KOPT-K1 (cell line): ENCODE measurements around the gene KRT73.

Experiments
- H3K27ac ChIP-seq: fragments of 200-600 bp; sonication (generic); 2 replicates; pipeline ENCODE4 v1.5.1; 2016; ENCODE audit warnings: antibody characterized with exemption, mild to moderate bottlenecking, low read depth, low read length; ENCODE audit not compliant: poor library complexity, severe bottlenecking
- H3K36me3 ChIP-seq: fragments of 200-600 bp; sonication (generic); 2 replicates; pipeline ENCODE4 v1.5.1; 2017; ENCODE audit warnings: antibody characterized with exemption, mild to moderate bottlenecking, low read length, moderate library complexity; ENCODE audit not compliant: insufficient read depth
- H3K9me3 ChIP-seq: fragments of 200-600 bp; sonication (generic); 2 replicates; pipeline ENCODE4 v1.5.1; 2017; ENCODE audit warnings: antibody characterized with exemption, low read length, mild to moderate bottlenecking; ENCODE audit not compliant: insufficient read depth, poor library complexity, severe bottlenecking

Gene KRT73

GRCh38 chr12:52616680-52617402, 1.5 kb downstream of the KRT73 start:
- Histone ChIP-seq H3K9me3 (no peaks in the 10 kb centered on the region), H3K36me3 (no peaks in the 10 kb centered on the region), H3K27ac (no peak overlapping the region)

DNA sequence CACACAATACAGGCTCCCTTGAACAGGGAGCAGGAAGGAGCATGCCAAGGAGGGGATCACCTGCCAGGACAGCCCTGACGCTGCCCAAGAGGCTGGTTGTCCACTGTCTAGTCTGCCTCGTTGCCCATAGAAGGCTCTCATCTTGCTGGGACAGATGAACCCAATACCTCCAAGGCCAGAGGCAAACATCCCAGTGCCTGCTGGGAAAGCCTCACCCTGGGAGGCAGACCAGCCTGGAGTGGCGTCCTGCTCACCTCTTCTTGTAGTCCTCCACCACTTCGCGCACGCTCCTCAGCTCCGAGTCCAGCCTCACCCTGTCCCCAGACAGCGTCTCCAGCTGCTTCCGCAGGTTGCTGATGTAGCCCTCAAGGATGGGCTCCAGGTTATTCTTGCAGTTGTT, 2.4 kb downstream of the KRT73 start:
- Histone ChIP-seq H3K36me3 (no peaks in the 10 kb centered on the region), H3K27ac (no peak overlapping the region), H3K9me3 (no peaks in the 10 kb centered on the region)

DNA sequence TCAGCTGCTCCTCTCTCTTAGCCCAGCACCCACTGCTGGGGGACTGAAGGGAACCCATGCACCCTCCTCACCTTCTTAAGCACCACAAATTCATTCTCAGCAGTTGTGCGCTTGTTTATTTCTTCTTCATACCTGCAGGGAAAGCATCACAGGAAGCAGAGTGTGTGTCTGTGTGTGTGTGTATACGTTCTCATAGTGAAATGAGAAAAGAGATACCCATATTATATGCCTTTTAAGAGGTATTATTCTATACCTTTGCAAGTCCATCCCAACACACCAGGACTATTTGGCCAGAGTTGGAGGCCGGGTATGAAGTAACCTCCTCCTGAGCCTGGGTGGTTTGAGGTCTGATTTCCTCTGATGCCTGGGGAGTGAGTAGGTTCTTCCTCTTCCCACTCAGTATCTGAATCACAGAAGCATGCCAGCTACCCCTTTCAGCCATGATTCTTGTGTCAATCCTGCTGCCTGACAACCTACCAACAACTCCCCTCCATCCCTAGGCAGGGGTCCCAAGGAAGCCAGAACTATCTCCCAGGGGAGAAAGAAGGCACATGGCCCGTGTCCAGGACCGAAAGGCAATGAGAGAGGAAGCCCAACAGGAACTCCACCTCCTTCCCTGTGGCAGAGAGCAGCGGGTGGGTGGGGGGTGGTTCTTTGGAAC, 3.0 kb downstream of the KRT73 start:
- H3K36me3 ChIP-seq, result no peaks in the 10 kb centered on the region
- H3K9me3 ChIP-seq, result no peaks in the 10 kb centered on the region
- no peak overlapping the region for H3K27ac ChIP-seq

DNA sequence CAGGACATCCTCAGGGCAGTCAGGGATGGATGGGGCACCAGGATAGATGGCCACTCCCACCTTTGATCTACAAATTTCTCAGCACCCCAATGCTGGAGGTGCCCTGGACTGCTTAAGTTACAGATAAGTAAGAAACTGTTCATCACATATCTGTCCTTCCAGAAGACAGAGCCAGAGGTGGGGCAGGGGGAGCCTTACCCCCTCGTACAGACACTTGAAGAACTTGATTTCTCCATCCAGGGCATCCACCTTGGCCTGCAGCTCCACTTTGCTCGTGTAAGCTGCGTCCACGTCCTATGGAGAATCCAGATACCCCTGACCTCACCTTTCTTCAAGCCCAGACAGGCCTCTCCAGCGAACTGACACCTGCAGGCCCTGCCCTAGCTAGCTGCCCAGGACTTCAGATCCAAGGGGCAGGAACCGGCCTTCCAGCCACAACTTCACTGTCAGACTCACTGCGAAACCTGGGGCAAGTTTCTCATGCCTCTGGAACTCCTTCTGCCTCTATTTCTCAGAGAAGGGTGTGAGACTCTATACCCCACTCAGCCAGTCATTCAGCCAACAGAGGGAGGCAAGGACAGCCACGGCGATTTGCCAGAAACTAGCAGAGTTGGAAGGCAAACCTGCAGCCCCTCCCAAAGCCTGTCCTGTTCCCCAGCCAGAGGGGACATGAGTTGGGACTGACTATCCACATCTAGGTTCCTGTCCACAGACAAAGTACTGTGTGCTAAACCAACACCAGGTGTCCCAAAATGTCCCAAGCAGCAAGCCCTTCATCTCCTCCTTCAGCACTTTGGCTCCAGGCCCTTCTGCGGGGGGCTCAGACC, 3.8 kb downstream of the KRT73 start:
- Histone ChIP-seq H3K9me3 (no peaks in the 10 kb centered on the region), H3K36me3 (no peaks in the 10 kb centered on the region), H3K27ac (no peak overlapping the region)

GRCh38 chr12:52613384-52614030, 4.9 kb downstream of the KRT73 start:
- no peak overlapping the region for H3K27ac ChIP-seq
- no peaks in the 10 kb centered on the region for H3K36me3 ChIP-seq
- no peaks in the 10 kb centered on the region for H3K9me3 ChIP-seq

DNA sequence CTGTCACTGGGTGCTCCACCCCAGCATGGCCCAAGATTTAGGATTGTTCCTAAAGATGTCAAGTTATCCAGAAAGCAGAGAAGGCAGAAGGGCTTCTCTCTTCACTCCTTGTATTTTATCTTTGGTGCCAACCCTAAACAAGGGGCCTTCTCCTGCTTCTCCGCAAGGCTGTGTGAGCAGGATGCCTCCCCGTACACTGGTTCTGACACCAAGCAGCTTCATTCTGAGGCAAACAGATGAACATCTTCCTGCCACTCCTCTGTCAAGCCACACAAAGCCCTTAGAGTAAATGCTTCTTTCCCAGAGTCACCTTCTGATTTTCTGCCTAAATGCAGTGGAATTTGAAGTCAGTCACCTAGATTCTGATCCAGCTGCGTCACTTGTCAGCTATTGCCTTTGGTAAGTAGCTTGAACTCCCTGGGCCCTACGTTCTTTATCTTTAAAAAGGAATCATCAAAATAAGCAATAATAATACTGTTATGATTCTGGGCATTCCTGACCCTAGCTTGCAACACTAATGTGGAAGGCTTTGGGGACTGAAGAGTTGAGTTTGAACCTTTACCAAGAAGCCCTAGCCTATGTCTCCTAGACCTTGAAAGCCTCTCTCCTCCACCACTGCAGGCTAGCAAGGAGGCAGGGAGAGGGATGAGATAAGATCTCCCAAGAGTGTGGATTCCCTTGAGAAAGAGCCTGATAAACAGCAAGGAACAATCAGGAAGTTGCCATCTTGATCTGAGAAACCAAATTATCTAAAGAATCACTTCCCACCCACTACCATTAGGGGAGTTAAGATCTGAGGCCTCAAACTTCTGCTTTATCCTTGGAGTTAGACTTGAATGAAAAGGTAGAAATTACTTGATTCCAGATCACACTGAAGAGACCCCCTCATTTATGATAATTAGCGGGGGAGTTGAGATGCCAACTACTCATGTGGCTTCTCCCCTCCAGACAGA, 5.7 kb downstream of the KRT73 start:
- Histone ChIP-seq H3K9me3 (no peaks in the 10 kb centered on the region), H3K36me3 (no peaks in the 10 kb centered on the region), H3K27ac (no peak overlapping the region)

GRCh38 chr12:52611080-52611468, 7.3 kb downstream of the KRT73 start:
- no peaks in the 10 kb centered on the region for H3K36me3 ChIP-seq

GRCh38 chr12:52608826-52609630, 9.3 kb downstream of the KRT73 start:
- Histone ChIP-seq H3K9me3 (no peaks in the 10 kb centered on the region), H3K27ac (no peak overlapping the region), H3K36me3 (no peaks in the 10 kb centered on the region)

More at GRCh38 chr12:52611080-52611468, 7.3 kb downstream of the KRT73 start:
- H3K27ac ChIP-seq, result no peak overlapping the region
- no peaks in the 10 kb centered on the region for H3K9me3 ChIP-seq

DNA sequence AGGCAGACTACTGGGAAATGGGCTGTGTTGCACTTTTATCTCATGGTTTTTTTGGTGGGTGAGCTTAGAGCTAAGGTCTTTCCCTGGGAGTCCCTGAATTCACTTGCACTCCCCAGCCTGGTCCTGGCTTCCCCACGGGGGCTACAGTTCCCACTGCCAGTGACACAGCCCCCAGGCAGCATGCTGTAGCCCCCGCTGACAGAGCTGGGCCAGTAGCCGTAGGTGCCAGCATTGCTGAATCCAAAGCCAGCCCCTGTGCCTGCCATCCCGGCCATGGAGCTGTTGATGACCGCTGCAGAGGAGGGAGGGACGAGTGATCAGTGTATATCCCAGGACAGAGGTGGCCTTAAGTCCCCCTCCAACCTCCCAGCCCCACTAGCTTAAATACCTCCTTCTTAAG, 10.2 kb downstream of the KRT73 start:
- Histone ChIP-seq H3K9me3 (no peaks in the 10 kb centered on the region), H3K27ac (no peak overlapping the region), H3K36me3 (no peaks in the 10 kb centered on the region)

DNA sequence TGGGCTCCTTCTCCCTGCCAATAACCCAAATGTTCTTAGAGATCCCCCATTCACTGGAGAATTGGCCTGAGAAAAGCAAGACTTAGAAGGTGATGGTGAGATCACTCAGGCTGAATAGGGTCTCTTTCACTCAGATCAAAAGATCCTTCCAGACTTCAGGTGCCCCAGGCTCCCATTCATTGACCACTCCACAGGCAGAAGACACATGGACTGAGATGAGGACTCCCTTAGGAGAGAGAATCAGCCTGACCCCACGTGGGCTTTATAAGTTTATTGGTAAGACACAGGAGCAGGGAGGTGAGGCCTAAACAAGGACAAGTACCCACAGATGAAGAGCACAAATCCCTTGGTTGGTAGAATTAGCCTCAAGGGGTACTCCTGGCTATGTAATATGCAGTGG, 11.0 kb downstream of the KRT73 start:
- no peaks in the 10 kb centered on the region for H3K9me3 ChIP-seq

GRCh38 chr12:52606581-52607218, 11.7 kb downstream of the KRT73 start:
- no peaks in the 10 kb centered on the region for H3K9me3 ChIP-seq
- H3K27ac ChIP-seq, result no peak overlapping the region
- H3K36me3 ChIP-seq, result no peaks in the 10 kb centered on the region

More for the DNA sequence above, 11.0 kb downstream of the KRT73 start:
- no peak overlapping the region for H3K27ac ChIP-seq
- no peaks in the 10 kb centered on the region for H3K36me3 ChIP-seq

- H3K27ac ChIP-seq, result no peak overlapping the region
- no peaks in the 10 kb centered on the region for H3K36me3 ChIP-seq
- no peaks in the 10 kb centered on the region for H3K9me3 ChIP-seq
Observed at GRCh38 chr12:52606096-52606495, 12.3 kb downstream of the KRT73 start.

DNA sequence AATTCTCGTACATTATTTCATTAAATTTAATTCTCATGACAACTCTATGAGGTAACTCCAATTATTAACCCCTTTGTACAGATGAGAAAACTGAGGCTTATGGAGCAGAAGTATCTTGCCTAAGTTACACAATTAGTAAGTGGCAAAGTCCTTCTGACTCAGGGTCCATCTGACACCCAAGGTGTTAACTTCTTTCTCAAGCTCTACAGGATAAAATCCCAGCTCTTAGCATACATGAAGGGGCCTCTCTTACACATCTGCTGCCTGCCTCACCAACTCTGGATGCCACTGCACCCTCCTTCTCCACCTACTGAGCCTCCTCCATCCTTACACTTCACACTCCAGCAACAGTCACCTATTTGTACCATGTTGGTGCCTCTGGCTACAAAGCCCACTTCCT, 12.8 kb downstream of the KRT73 start:
- no peaks in the 10 kb centered on the region for H3K9me3 ChIP-seq
- H3K36me3 ChIP-seq, result no peaks in the 10 kb centered on the region
- no peak overlapping the region for H3K27ac ChIP-seq
